Right atrium auricular region (tissue), 2 donors: ENCODE measurements around the gene CYP26B1. TPM values are rescaled to one million over a fixed set of nuclear protein-coding genes. Genes with fewer than 3 reads are reported as not detected.

Source experiments
- DNase-seq: peaks from one replicate; pipeline ENCODE4 v3.0.0-alpha.2; 2019; ENCODE audit warnings: low spot score
- H3K27ac ChIP-seq, 2 donors: fragments of 200-600 bp; sonication (generic); 1 replicate in 1 of 2; 2 replicates in 1 of 2; pipeline ENCODE4 v1.5.1; 2016 to 2019
- H3K27me3 ChIP-seq, 2 donors: fragments of 200-600 bp; sonication (generic); one replicate each; pipeline versions ENCODE4 v1.5.1 to v1.6.0; 2017 to 2019
- H3K36me3 ChIP-seq: fragments of 200-600 bp; sonication (generic); one replicate; pipeline ENCODE4 v1.5.1; 2016
- H3K4me1 ChIP-seq, 2 donors: fragments of 200-600 bp; sonication (generic); one replicate each; pipeline versions ENCODE4 v1.5.1 to v1.6.0; 2017 to 2019
- H3K4me3 ChIP-seq, 2 donors: fragments of 200-600 bp; sonication (generic); 1 replicate in 1 of 2; 2 replicates in 1 of 2; pipeline ENCODE4 v1.5.1; 2017 to 2019; ENCODE audit warnings: mild to moderate bottlenecking in 1 of 2, moderate library complexity in 1 of 2
- H3K9me3 ChIP-seq, 2 donors: fragments of 200-600 bp; sonication (generic); one replicate each; pipeline ENCODE4 v1.5.1; 2019
- total RNA-seq, 2 donors: library from RNA; depleted of rRNA; stranded (reverse); fragments of >200 nt; gene quantifications; one replicate each; pipeline ENCODE4 v1.1.0, GENCODE V29; 2016
- TF ChIP-seq, protein P1 (sequence below), 2 donors: fragments of 200-600 bp; sonication (generic); IDR thresholded peaks; one replicate each; pipeline ENCODE4 v1.5.1; 2019; ENCODE audit warnings: antibody characterized with exemption in 2 of 2

Gene CYP26B1
- total RNA-seq, 2 donors from 2014 or later = 2.5 to 12.8 TPM

DNA sequence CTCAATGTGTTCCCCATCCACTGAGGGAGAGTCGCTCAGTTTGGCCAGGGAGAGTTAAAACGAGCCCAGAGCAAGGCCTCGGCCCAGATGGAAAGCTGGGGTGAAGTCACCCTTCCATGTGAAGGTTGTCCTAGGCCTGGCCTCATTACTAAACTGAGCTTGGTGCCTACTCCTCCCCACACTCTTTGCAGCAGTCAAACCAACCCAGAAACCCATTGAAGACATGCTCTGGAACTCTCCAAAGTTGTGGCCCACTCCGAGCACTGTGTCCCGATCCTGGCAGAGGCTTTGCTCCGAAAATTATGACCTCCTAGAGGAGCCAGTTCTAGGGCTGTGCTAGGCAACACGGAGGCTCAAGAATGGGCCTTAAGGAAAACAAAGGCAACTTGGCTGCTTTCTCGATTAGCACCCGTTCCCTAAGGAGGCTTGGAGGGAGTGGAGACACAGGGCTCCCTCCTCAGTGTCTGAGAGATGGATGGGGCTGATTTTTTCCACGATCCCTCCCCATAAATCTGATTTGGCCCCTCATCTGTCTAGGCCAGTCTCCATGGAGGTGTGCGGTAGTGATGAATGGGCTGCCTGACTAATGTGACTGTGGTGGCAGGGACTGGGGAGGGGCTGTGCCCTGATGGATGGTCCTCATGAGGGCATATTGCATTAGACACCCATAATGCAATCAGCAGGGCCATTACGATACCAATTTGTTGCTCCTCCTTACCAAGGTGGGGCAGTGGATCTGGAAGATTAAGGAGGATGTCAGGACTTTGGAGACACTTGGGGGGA is 11.7 kb upstream of the CYP26B1 start:
- no peaks in the 10 kb centered on the region for H3K9me3 ChIP-seq
- no peaks in the 10 kb centered on the region for H3K4me1 ChIP-seq
- TF ChIP-seq, protein P1, sequence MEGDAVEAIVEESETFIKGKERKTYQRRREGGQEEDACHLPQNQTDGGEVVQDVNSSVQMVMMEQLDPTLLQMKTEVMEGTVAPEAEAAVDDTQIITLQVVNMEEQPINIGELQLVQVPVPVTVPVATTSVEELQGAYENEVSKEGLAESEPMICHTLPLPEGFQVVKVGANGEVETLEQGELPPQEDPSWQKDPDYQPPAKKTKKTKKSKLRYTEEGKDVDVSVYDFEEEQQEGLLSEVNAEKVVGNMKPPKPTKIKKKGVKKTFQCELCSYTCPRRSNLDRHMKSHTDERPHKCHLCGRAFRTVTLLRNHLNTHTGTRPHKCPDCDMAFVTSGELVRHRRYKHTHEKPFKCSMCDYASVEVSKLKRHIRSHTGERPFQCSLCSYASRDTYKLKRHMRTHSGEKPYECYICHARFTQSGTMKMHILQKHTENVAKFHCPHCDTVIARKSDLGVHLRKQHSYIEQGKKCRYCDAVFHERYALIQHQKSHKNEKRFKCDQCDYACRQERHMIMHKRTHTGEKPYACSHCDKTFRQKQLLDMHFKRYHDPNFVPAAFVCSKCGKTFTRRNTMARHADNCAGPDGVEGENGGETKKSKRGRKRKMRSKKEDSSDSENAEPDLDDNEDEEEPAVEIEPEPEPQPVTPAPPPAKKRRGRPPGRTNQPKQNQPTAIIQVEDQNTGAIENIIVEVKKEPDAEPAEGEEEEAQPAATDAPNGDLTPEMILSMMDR (IDR thresholded peaks at IDR 0.05) = no peak
- no peaks in the 10 kb centered on the region for H3K36me3 ChIP-seq
- peak; percentile 49 for DNase-seq
- no peak overlapping the region for H3K4me3 ChIP-seq
- H3K27ac ChIP-seq = no peak overlapping the region
- H3K27me3 ChIP-seq = no peaks in the 10 kb centered on the region

DNA sequence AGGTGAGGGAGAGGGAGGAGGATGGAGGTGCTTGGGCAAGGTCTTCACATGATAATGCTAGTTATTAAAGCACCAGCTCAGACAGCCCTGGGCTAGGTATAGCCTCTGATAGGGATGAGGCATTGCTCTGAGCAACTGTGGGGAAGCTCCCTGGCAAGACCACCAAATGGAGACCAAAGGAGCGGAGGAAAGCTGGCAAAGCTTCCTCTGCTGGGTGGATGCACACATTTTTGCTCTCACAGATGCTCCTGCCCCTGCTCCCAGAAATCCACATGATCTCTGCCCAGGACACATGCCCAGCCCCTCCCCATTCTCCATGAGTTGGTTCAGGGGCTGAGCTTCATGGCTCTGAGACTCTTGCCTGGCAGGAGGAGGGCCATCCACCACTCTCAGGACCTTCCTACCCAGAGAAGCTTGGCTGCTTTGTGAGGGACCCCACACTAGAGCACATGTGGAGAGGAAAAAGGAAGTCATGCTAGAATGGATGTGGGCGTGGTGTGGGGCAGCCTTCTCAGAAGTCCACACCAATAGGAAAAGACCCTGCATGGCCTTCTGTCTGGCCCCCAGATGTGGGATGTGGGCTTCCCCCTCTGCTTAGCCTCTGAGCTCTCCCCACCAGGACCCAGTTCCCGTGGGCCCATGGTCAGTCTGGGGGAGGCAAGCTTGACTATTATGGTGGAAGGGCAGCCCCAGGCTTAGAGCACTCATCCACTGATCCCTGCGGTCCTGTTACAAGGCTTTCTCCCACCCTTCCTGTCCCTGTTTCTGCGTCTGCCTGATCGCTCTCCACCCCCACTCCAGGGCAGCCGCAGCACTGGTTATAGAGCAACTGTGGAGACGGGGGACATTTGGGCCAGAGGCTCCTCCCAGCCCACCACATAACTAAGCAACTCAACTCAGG is 10.5 kb upstream of the CYP26B1 start:
- TF ChIP-seq, protein P1 (IDR thresholded peaks at IDR 0.05) = no peak
- Histone ChIP-seq H3K36me3 (no peaks in the 10 kb centered on the region), H3K27me3 (no peaks in the 10 kb centered on the region), H3K4me1 (no peaks in the 10 kb centered on the region), H3K27ac (no peak overlapping the region), H3K9me3 (no peaks in the 10 kb centered on the region), H3K4me3 (no peak overlapping the region)
- peak; percentile 51 for DNase-seq

DNA sequence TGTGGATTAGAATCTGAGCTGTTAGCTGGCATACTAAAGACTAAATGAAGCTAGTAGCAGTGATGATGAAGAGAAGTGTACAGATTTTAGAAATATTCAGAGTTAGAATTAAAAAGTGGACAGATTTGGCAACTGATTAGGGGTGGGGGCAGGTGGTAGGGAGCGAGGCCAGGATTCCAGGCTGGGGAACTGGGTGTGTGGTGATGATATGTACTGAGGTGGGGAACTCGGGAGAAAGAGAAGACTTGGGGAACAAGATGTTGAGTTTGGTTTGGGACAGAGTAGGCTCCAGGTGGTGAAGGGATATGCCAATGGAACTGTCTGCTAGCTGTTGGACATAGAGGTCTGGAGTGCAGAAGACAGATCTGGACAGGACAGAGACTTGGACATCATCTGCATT is 9.2 kb upstream of the CYP26B1 start:
- no peaks in the 10 kb centered on the region for H3K4me1 ChIP-seq
- no peak overlapping the region for H3K4me3 ChIP-seq
- H3K27me3 ChIP-seq = no peaks in the 10 kb centered on the region
- TF ChIP-seq, protein P1 (IDR thresholded peaks at IDR 0.05) = no peak
- no peak for DNase-seq
- H3K27ac ChIP-seq = no peak overlapping the region
- no peaks in the 10 kb centered on the region for H3K36me3 ChIP-seq
- H3K9me3 ChIP-seq = no peaks in the 10 kb centered on the region

DNA sequence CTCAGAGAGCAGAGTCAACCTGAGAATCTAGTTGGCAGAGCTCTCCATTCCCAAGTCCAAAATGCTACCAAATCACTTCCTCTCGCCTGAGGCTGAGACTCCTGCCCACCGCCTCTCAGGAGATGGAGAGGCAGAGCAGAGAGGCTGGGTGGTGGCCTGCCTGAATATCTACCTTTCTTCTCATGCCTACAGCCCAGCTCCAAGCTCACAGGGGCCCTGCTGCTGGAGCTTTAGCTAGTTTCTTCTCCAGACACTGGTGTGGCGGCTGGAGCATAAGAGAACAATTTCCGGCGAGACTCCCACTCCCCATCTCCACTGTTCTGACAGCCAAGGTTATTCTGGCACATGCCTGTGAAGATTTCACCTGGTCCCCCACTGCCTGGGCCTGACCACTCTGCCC is 8.1 kb upstream of the CYP26B1 start:
- Histone ChIP-seq H3K36me3 (no peaks in the 10 kb centered on the region), H3K27ac (no peak overlapping the region), H3K4me3 (no peak overlapping the region), H3K9me3 (no peaks in the 10 kb centered on the region), H3K4me1 (no peaks in the 10 kb centered on the region), H3K27me3 (no peaks in the 10 kb centered on the region)
- no peak for DNase-seq
- TF ChIP-seq, protein P1 (IDR thresholded peaks at IDR 0.05) = no peak

DNA sequence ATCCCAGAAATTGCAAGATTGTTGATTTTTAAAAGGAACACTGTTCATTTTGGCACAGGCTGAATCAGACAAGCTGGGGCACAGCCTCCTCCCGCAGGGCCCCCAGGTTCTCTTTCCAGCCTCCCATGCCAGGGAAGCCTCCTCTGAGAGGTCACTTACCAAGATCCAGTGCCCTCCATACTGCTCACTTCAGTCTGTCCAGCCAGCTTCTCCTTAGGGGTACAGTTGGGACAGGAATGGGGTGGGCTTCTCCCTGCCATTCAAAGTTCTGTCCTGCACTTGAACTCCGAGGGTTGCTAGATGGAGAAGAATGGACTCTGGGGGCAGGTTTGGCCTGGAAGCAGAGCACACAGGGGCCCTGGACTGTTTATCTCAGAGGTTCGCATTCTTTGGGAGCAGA is 7.5 kb upstream of the CYP26B1 start:
- no peak overlapping the region for H3K4me3 ChIP-seq
- TF ChIP-seq, protein P1 (IDR thresholded peaks at IDR 0.05) = no peak
- no peak overlapping the region for H3K27ac ChIP-seq
- no peak for DNase-seq
- H3K9me3 ChIP-seq = no peaks in the 10 kb centered on the region
- peaks cover 0 to 5% of the 10 kb centered on the region in 2 donors for H3K4me1 ChIP-seq
- H3K27me3 ChIP-seq = no peaks in the 10 kb centered on the region
- no peaks in the 10 kb centered on the region for H3K36me3 ChIP-seq
